PC-3 (cell line): ENCODE data around the gene ZNF627. TPM values are rescaled to one million over a fixed set of nuclear protein-coding genes. Genes with fewer than 3 reads are reported as not detected.

Experiments used
- ATAC-seq: fragments of 200-7000 bp; cut with Tn5 transposase; 2 replicates; pipeline ENCODE4 v1.9.1; 2020; ENCODE audit warnings: mild to moderate bottlenecking, moderate library complexity
- BruUV-seq: library from RNA; stranded (reverse); fragments of 400-500 nt; replicated peaks from 2 replicates; lab custom pipeline; 2021; lab: Mats Ljungman, UMichigan
- CTCF ChIA-PET: fragments of 300-600 bp; sonication (Branson Sonifier 250); formaldehyde crosslinking; loops from one replicate; lab custom pipeline; 2022; ENCODE audit warnings: antibody characterized with exemption; lab: Charles Lee
- POLR2A ChIA-PET: fragments of 300-600 bp; sonication (Branson Sonifier 250); formaldehyde crosslinking; loops from one replicate; lab custom pipeline; 2022; ENCODE audit warnings: antibody characterized with exemption; ENCODE audit not compliant: unreplicated experiment; lab: Charles Lee
- DNase-seq: peaks from one replicate; pipeline ENCODE4 v3.0.0-alpha.2; 2015
- H2AFZ ChIP-seq: fragments of 300-600 bp; sonication (generic); 2 replicates; pipeline ENCODE4 v1.6.0; 2016; ENCODE audit warnings: antibody characterized with exemption, low read length
- H3F3A ChIP-seq: fragments of 300-600 bp; sonication (generic); one replicate; pipeline ENCODE4 v1.6.0; 2017; ENCODE audit warnings: antibody characterized with exemption, low read length, control low read depth, mild to moderate bottlenecking; ENCODE audit not compliant: unreplicated experiment
- H3K27ac ChIP-seq: fragments of 300-600 bp; sonication (generic); 2 replicates; pipeline ENCODE4 v1.5.1; 2016; ENCODE audit warnings: mild to moderate bottlenecking, low read length
- H3K27me3 ChIP-seq: fragments of 300-600 bp; sonication (generic); 2 replicates; pipeline ENCODE4 v1.6.1; 2016; ENCODE audit warnings: low read length, mixed read lengths
- H3K36me3 ChIP-seq: fragments of 300-600 bp; sonication (generic); 2 replicates; pipeline ENCODE4 v1.6.1; 2016; ENCODE audit warnings: low read depth, mixed run types, low read length, mixed read lengths
- H3K4me1 ChIP-seq: fragments of 300-600 bp; sonication (generic); 2 replicates; pipeline ENCODE4 v1.5.1; 2016; ENCODE audit warnings: low read length; ENCODE audit not compliant: insufficient read depth
- H3K4me2 ChIP-seq: fragments of 300-600 bp; sonication (generic); 2 replicates; pipeline ENCODE4 v1.6.0; 2016; ENCODE audit warnings: low read length
- H3K4me3 ChIP-seq: fragments of 300-600 bp; sonication (generic); 2 replicates; pipeline ENCODE4 v1.5.1; 2016; ENCODE audit warnings: mild to moderate bottlenecking, low read length, mixed read lengths
- H3K79me2 ChIP-seq: fragments of 300-600 bp; sonication (generic); 2 replicates; pipeline ENCODE4 v1.6.1; 2017; ENCODE audit warnings: low read length, mixed read lengths
- H3K9ac ChIP-seq: fragments of 300-600 bp; sonication (generic); 2 replicates; pipeline ENCODE4 v1.6.0; 2016; ENCODE audit warnings: mild to moderate bottlenecking, low read length
- H3K9me2 ChIP-seq: fragments of 300-600 bp; sonication (generic); replicated peaks from 2 replicates; pipeline ENCODE4 v1.6.1; 2016; ENCODE audit warnings: mixed run types, low read length, mixed read lengths
- H3K9me3 ChIP-seq: fragments of 300-600 bp; sonication (generic); 2 replicates; pipeline ENCODE4 v1.6.1; 2016; ENCODE audit warnings: low read length, mixed read lengths
- H4K20me1 ChIP-seq: fragments of 300-600 bp; sonication (generic); 2 replicates; pipeline ENCODE4 v1.6.1; 2016; ENCODE audit warnings: low read length, mixed read lengths
- EZH2 ChIP-seq: fragments of 300-600 bp; sonication (generic); IDR thresholded peaks from one replicate; pipeline ENCODE4 v1.6.1; 2017; ENCODE audit warnings: antibody characterized with exemption, mild to moderate bottlenecking, low read length; ENCODE audit not compliant: unreplicated experiment
- EZH2phosphoT487 ChIP-seq: fragments of 300-600 bp; sonication (generic); IDR thresholded peaks from 2 replicates; pipeline ENCODE4 v1.6.1; 2018; ENCODE audit warnings: mild to moderate bottlenecking, antibody characterized with exemption, low read length, borderline replicate concordance
- intact Hi-C: fragments of 100-400 bp; cut with micrococcal nuclease; formaldehyde crosslinking; loops from 2 replicates; pipeline ENCODE4 v1.9.0; 2023
- total RNA-seq: library from RNA; depleted of rRNA; stranded (reverse); fragments of >200 nt; gene quantifications from 2 replicates; pipeline ENCODE4 v1.2.3, GENCODE V29; 2014
- TF ChIP-seq, protein P1 (sequence below): fragments of 300-600 bp; sonication (generic); conservative IDR thresholded peaks from 2 replicates; pipeline ENCODE4 v1.5.1; 2017; ENCODE audit warnings: antibody characterized with exemption, low read depth, mild to moderate bottlenecking, low read length

ZNF627 gene
- total RNA-seq, 1 experiment from 2014 or later, result 14.2 TPM

DNA sequence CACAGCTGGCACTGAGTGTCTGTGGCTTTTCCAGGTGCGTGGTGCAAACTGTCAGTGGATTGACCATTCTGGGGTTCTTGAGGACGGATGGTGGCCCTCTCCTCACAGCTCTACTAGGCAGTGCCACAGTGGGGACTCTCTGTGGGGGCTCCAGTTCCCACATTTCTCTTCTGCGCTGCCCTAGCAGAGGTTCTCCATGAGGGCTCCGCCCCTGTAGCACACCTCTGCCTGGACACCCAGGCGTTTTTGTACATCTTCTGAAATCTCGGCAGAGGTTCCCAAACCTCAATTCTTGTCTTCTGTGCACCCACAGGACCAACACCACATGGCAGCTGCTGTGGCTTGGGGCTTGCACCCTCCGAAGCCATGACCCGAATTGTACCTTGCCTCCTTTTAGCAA lies 9.2 kb downstream of the ZNF627 start:
- CTCF ChIA-PET, result no interaction called here
- H3K4me3 ChIP-seq, result no peak overlapping the region
- H3K4me1 ChIP-seq, result no peaks in the 10 kb centered on the region
- H4K20me1 ChIP-seq, result no peaks in the 10 kb centered on the region
- H3K9me3 ChIP-seq, result no peaks in the 10 kb centered on the region
- no peak overlapping the region for H3K27ac ChIP-seq
- ATAC-seq (no peak), DNase-seq (no peak)
- H3K27me3 ChIP-seq, result no peaks in the 10 kb centered on the region
- POLR2A ChIA-PET, result no interaction called here
- peaks cover 33% of the 10 kb centered on the region for H3K36me3 ChIP-seq
- no peaks in the 10 kb centered on the region for H3F3A ChIP-seq
- TF ChIP-seq, protein P1, sequence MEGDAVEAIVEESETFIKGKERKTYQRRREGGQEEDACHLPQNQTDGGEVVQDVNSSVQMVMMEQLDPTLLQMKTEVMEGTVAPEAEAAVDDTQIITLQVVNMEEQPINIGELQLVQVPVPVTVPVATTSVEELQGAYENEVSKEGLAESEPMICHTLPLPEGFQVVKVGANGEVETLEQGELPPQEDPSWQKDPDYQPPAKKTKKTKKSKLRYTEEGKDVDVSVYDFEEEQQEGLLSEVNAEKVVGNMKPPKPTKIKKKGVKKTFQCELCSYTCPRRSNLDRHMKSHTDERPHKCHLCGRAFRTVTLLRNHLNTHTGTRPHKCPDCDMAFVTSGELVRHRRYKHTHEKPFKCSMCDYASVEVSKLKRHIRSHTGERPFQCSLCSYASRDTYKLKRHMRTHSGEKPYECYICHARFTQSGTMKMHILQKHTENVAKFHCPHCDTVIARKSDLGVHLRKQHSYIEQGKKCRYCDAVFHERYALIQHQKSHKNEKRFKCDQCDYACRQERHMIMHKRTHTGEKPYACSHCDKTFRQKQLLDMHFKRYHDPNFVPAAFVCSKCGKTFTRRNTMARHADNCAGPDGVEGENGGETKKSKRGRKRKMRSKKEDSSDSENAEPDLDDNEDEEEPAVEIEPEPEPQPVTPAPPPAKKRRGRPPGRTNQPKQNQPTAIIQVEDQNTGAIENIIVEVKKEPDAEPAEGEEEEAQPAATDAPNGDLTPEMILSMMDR, result no peak
- H2AFZ ChIP-seq, result no peak overlapping the region
- H3K9me2 ChIP-seq, result no peaks in the 10 kb centered on the region
- peaks cover 30% of the 10 kb centered on the region for H3K79me2 ChIP-seq
- no TSS peak for BruUV-seq
- intact Hi-C loops, result no loop called here
- H3K4me2 ChIP-seq, result no peak overlapping the region
- no peak overlapping the region for H3K9ac ChIP-seq

DNA sequence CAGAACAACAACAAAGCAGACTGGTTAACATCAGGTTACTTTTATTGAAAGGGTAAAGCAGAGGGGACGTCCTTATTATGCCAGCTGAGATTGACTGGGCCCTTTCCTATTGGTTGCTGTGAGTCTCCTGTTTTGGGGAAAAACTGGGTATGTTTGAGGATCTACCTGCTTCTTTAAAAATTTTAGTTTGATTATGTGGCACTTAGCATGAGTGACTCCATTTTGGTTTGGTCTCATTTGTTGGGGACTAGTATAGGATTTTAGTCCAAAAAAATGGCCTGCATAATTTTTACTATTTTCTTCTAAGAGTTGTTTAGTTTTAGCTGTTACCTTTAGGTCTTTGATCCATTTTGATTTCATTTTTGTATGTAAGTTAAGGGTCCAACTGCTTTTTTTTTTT lies 14.4 kb downstream of the ZNF627 start:
- H3K27me3 ChIP-seq, result no peaks in the 10 kb centered on the region
- no peak overlapping the region for H2AFZ ChIP-seq
- H3F3A ChIP-seq, result no peaks in the 10 kb centered on the region
- no peaks in the 10 kb centered on the region for H4K20me1 ChIP-seq
- H3K79me2 ChIP-seq, result peaks cover 6% of the 10 kb centered on the region; the same call in 1 of the 2 replicates
- no peak overlapping the region for H3K4me3 ChIP-seq
- no peaks in the 10 kb centered on the region for H3K9me2 ChIP-seq
- CTCF ChIA-PET, result no interaction called here
- peaks cover 37% of the 10 kb centered on the region for H3K36me3 ChIP-seq
- no peak for ATAC-seq
- no TSS peak for BruUV-seq
- no peak overlapping the region for H3K4me2 ChIP-seq
- H3K27ac ChIP-seq, result no peak overlapping the region
- no peak for TF ChIP-seq EZH2
- TF ChIP-seq, protein P1, result no peak
- TF ChIP-seq EZH2phosphoT487, result no peak
- H3K9ac ChIP-seq, result no peak overlapping the region
- intact Hi-C loops, result no loop called here
- no peak for DNase-seq
- peaks cover 10% of the 10 kb centered on the region for H3K9me3 ChIP-seq
- POLR2A ChIA-PET, result no interaction called here
- no peaks in the 10 kb centered on the region for H3K4me1 ChIP-seq

DNA sequence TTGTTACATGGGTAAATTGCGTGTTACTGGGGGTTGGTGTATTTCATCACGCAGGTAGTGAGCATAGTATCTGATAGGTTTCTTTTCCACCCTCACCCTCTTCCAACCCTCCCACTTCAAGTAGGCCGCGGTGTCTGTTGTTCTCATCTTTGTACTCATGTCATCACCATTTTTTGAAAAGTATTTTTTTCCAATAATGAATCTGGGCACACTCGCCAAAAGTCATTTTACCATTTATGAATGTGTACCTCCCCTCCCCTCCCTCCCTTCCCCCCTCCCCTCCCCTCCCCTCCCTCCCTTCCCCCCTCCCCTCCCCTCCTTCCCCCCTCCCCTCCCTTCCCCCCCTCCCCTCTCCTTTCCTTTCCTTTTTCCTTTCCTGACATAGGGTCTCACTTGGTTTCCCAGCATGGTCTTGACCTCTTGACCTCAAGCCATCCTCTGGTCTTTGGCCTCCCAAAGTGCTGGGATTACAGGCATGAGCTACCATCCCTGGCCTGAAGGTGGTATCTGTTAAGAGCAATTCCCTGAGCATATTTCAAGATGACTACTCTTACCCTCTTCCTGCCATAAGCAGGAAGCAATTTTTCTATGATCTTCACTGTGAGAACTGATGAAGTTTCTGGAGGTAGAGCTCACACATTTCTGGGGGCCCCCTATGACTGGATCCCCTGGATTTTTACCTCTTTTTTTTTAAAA lies 15.7 kb downstream of the ZNF627 start:
- peaks cover 6% of the 10 kb centered on the region; the same call in 1 of the 2 replicates for H3K79me2 ChIP-seq
- no peaks in the 10 kb centered on the region for H4K20me1 ChIP-seq
- H3K9ac ChIP-seq, result no peak overlapping the region
- BruUV-seq, result no TSS peak
- no peak overlapping the region for H2AFZ ChIP-seq
- ChIA-PET POLR2A (no interaction called here), CTCF (no interaction called here)
- intact Hi-C loops, result no loop called here
- H3F3A ChIP-seq, result no peaks in the 10 kb centered on the region
- DNase-seq, result no peak
- H3K4me1 ChIP-seq, result no peaks in the 10 kb centered on the region
- no peak for TF ChIP-seq EZH2phosphoT487
- no peak for TF ChIP-seq EZH2
- TF ChIP-seq, protein P1, result 0 out of 2 replicates have a peak, but pooled peaks have one; percentile 15
- H3K27me3 ChIP-seq, result no peaks in the 10 kb centered on the region
- H3K9me2 ChIP-seq, result no peaks in the 10 kb centered on the region
- H3K4me3 ChIP-seq, result no peak overlapping the region
- H3K27ac ChIP-seq, result no peak overlapping the region
- peaks cover 22% of the 10 kb centered on the region for H3K9me3 ChIP-seq
- H3K36me3 ChIP-seq, result peaks cover 45% of the 10 kb centered on the region
- H3K4me2 ChIP-seq, result no peak overlapping the region
- ATAC-seq, result no peak
